ENCODE data around the gene EIF2S2.

EIF2S2 gene

GRCh38 chr20:34076952-34077351 lies 35.1 kb downstream of the EIF2S2 start:
- Histone ChIP-seq H3K27ac (replicated peaks) (no peak overlapping the region), H3K4me3 (replicated peaks; ENCODE audit: insufficient read depth, low read length) (no peak overlapping the region), H3K27me3 (ENCODE audit: insufficient read depth, poor library complexity, severe bottlenecking) (no peaks in the 10 kb centered on the region)
- TF ChIP-seq SPI1 (IDR thresholded peaks at IDR 0.05; ENCODE audit: borderline replicate concordance, low read depth) (no peak), GABPA (IDR thresholded peaks at IDR 0.05; ENCODE audit: low read depth) (no peak)
- no peak for DNase-seq (ENCODE audit: low read depth in 1 of 2, low spot score in 1 of 2)

- H3K4me3 ChIP-seq (replicated peaks; ENCODE audit: insufficient read depth, low read length), result no peak overlapping the region
- TF ChIP-seq POLR2AphosphoS5 (IDR thresholded peaks at IDR 0.05; ENCODE audit: low read depth) (no peak), CTCF (IDR thresholded peaks at IDR 0.05; ENCODE audit: insufficient read depth, low read length) (no peak), REST (IDR thresholded peaks at IDR 0.05; ENCODE audit: insufficient replicate concordance, low read depth) (no peak), GABPA (IDR thresholded peaks at IDR 0.05; ENCODE audit: low read depth) (no peak), SPI1 (IDR thresholded peaks at IDR 0.05; ENCODE audit: borderline replicate concordance, low read depth) (no peak)
Measured at GRCh38 chr20:34075647-34076046, 36.4 kb downstream of the EIF2S2 start.

GRCh38 chr20:34074101-34074760 lies 37.8 kb downstream of the EIF2S2 start:
- no peak overlapping the region for H3K4me3 ChIP-seq (replicated peaks; ENCODE audit: insufficient read depth, low read length)
- TF ChIP-seq REST (IDR thresholded peaks at IDR 0.05; ENCODE audit: insufficient replicate concordance, low read depth), result no peak
- no peak for TF ChIP-seq GABPA (IDR thresholded peaks at IDR 0.05; ENCODE audit: low read depth)
- no peak for TF ChIP-seq SPI1 (IDR thresholded peaks at IDR 0.05; ENCODE audit: borderline replicate concordance, low read depth)
- TF ChIP-seq CTCF (IDR thresholded peaks at IDR 0.05; ENCODE audit: insufficient read depth, low read length), result no peak
- no peak for TF ChIP-seq POLR2AphosphoS5 (IDR thresholded peaks at IDR 0.05; ENCODE audit: low read depth)
- no peak for DNase-seq (ENCODE audit: low read depth in 1 of 2, low spot score in 1 of 2)
- no peaks in the 10 kb centered on the region for H3K27me3 ChIP-seq (ENCODE audit: insufficient read depth, poor library complexity, severe bottlenecking)
- H3K27ac ChIP-seq (replicated peaks), result no peak overlapping the region

More at GRCh38 chr20:34075647-34076046, 36.4 kb downstream of the EIF2S2 start:
- no peak for DNase-seq (ENCODE audit: low read depth in 1 of 2, low spot score in 1 of 2)
- H3K27ac ChIP-seq (replicated peaks), result no peak overlapping the region
- H3K27me3 ChIP-seq (ENCODE audit: insufficient read depth, poor library complexity, severe bottlenecking), result no peaks in the 10 kb centered on the region

GRCh38 chr20:34072778-34073177 lies 39.3 kb downstream of the EIF2S2 start:
- Histone ChIP-seq H3K27me3 (ENCODE audit: insufficient read depth, poor library complexity, severe bottlenecking) (no peaks in the 10 kb centered on the region), H3K4me3 (replicated peaks; ENCODE audit: insufficient read depth, low read length) (no peak overlapping the region), H3K27ac (replicated peaks) (no peak overlapping the region)
- TF ChIP-seq REST (IDR thresholded peaks at IDR 0.05; ENCODE audit: insufficient replicate concordance, low read depth), result no peak
- TF ChIP-seq GABPA (IDR thresholded peaks at IDR 0.05; ENCODE audit: low read depth), result no peak
- no peak for TF ChIP-seq SPI1 (IDR thresholded peaks at IDR 0.05; ENCODE audit: borderline replicate concordance, low read depth)
- TF ChIP-seq CTCF (IDR thresholded peaks at IDR 0.05; ENCODE audit: insufficient read depth, low read length), result no peak
- no peak for TF ChIP-seq POLR2AphosphoS5 (IDR thresholded peaks at IDR 0.05; ENCODE audit: low read depth)
- DNase-seq (ENCODE audit: low read depth in 1 of 2, low spot score in 1 of 2), result no peak
